Islet of Langerhans (tissue), 1 donor: ENCODE measurements around the gene SCYGR1.
"Not testable (repeated sequence)": the region's sequence is repeated elsewhere in the genome, so short reads cannot be mapped to it uniquely, and the experiment has no call there.

Source experiments
- FAIRE-seq: peaks from one replicate; lab custom pipeline; 2011; peaks lifted over from hg19 to GRCh38; lab: Jason Lieb, UNC

Gene SCYGR1

GRCh38 chr2:227387583-227387982, at the start of gene SCYGR1:
SCYGR1 (minus strand) TSS chr2:227387949; CDS start chr2:227387949, 0 bp downstream.
- FAIRE-seq: not testable (repeated sequence)

- FAIRE-seq: no peak
Measured at GRCh38 chr2:227436436-227437174, 48.9 kb upstream of the SCYGR1 start.

GRCh38 chr2:227433171-227433570, 45.4 kb upstream of the SCYGR1 start:
- no peak for FAIRE-seq

GRCh38 chr2:227430639-227431038, 42.9 kb upstream of the SCYGR1 start:
- FAIRE-seq: no peak

GRCh38 chr2:227428731-227429285, 41.1 kb upstream of the SCYGR1 start:
- FAIRE-seq: no peak

GRCh38 chr2:227423656-227424499, 36.1 kb upstream of the SCYGR1 start:
- FAIRE-seq: no peak

- FAIRE-seq: no peak
Measured at GRCh38 chr2:227420087-227421052, 32.6 kb upstream of the SCYGR1 start.

- peak; percentile 90 for FAIRE-seq
Measured at GRCh38 chr2:227416701-227417100, 29.0 kb upstream of the SCYGR1 start.

GRCh38 chr2:227415538-227416424, 28.0 kb upstream of the SCYGR1 start:
- FAIRE-seq: peak; percentile 30

- no peak for FAIRE-seq
Measured at GRCh38 chr2:227414846-227415245, 27.1 kb upstream of the SCYGR1 start.

GRCh38 chr2:227413371-227413770, 25.6 kb upstream of the SCYGR1 start:
- no peak for FAIRE-seq

GRCh38 chr2:227412877-227413276, 25.1 kb upstream of the SCYGR1 start:
- FAIRE-seq: no peak

- FAIRE-seq: no peak
Measured at GRCh38 chr2:227411990-227412350, 24.2 kb upstream of the SCYGR1 start.

GRCh38 chr2:227411320-227411989, 23.7 kb upstream of the SCYGR1 start:
- no peak for FAIRE-seq

GRCh38 chr2:227410191-227410590, 22.4 kb upstream of the SCYGR1 start:
- no peak for FAIRE-seq

- no peak for FAIRE-seq
Measured at GRCh38 chr2:227407591-227408151, 19.9 kb upstream of the SCYGR1 start.

GRCh38 chr2:227406177-227407031, 18.7 kb upstream of the SCYGR1 start:
- FAIRE-seq: no peak

- no peak for FAIRE-seq
Measured at GRCh38 chr2:227404585-227405271, 17.0 kb upstream of the SCYGR1 start.
